ENCODE data around the gene HAND2.

DNA sequence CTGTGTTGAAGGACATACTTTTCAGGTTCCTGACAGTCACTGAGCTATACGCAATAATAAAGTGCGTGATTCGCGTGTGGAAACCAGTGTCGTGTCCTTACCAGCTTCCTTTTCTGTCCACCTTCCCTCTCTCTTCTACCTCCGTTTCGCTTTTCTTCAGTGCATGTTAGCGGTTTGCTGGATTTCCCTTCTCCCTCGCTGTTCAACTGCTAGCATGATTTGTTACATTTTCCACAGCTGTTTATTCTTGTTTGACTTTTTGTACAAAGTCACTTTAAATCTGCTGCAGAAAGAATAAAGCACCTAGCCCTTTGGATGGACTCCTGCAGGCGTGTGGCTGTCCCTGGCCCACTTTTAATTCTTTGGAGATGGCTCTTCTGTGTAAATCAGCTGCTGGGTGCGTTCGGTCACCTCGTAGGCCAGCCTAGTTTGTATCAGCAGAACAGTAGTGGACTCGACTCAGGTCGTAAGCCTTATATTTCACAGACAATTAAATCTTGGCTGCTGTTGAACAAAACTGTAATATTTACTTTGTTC lies 8.9 kb upstream of the HAND2 start:
- TF ChIP-seq GABPA (IDR thresholded peaks at IDR 0.05; ENCODE audit: low read depth) (no peak), POLR2AphosphoS5 (IDR thresholded peaks at IDR 0.05; ENCODE audit: low read depth) (no peak), SPI1 (IDR thresholded peaks at IDR 0.05; ENCODE audit: borderline replicate concordance, low read depth) (no peak)
- TF ChIP-seq, protein P1, sequence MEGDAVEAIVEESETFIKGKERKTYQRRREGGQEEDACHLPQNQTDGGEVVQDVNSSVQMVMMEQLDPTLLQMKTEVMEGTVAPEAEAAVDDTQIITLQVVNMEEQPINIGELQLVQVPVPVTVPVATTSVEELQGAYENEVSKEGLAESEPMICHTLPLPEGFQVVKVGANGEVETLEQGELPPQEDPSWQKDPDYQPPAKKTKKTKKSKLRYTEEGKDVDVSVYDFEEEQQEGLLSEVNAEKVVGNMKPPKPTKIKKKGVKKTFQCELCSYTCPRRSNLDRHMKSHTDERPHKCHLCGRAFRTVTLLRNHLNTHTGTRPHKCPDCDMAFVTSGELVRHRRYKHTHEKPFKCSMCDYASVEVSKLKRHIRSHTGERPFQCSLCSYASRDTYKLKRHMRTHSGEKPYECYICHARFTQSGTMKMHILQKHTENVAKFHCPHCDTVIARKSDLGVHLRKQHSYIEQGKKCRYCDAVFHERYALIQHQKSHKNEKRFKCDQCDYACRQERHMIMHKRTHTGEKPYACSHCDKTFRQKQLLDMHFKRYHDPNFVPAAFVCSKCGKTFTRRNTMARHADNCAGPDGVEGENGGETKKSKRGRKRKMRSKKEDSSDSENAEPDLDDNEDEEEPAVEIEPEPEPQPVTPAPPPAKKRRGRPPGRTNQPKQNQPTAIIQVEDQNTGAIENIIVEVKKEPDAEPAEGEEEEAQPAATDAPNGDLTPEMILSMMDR (IDR thresholded peaks at IDR 0.05; ENCODE audit: insufficient read depth, low read length), result no peak
- TF ChIP-seq, protein P2, sequence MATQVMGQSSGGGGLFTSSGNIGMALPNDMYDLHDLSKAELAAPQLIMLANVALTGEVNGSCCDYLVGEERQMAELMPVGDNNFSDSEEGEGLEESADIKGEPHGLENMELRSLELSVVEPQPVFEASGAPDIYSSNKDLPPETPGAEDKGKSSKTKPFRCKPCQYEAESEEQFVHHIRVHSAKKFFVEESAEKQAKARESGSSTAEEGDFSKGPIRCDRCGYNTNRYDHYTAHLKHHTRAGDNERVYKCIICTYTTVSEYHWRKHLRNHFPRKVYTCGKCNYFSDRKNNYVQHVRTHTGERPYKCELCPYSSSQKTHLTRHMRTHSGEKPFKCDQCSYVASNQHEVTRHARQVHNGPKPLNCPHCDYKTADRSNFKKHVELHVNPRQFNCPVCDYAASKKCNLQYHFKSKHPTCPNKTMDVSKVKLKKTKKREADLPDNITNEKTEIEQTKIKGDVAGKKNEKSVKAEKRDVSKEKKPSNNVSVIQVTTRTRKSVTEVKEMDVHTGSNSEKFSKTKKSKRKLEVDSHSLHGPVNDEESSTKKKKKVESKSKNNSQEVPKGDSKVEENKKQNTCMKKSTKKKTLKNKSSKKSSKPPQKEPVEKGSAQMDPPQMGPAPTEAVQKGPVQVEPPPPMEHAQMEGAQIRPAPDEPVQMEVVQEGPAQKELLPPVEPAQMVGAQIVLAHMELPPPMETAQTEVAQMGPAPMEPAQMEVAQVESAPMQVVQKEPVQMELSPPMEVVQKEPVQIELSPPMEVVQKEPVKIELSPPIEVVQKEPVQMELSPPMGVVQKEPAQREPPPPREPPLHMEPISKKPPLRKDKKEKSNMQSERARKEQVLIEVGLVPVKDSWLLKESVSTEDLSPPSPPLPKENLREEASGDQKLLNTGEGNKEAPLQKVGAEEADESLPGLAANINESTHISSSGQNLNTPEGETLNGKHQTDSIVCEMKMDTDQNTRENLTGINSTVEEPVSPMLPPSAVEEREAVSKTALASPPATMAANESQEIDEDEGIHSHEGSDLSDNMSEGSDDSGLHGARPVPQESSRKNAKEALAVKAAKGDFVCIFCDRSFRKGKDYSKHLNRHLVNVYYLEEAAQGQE (IDR thresholded peaks at IDR 0.05; ENCODE audit: insufficient replicate concordance, low read depth), result no peak

All from HL-60 (cell line).